Activated T-helper 2 cell treated with anti-CD3 and anti-CD28 coated beads, Interferon-gamma antibody, Interleukin-2, Interleukin-4, amounts not matched to agents 10 μg/mL and 5 μg/mL and 100 μg/mL, durations not matched to agents 14 hours and 24 hours and 36 hours (primary cell): Measurements from ENCODE around the gene C5AR2. TPM values are rescaled to one million over a fixed set of nuclear protein-coding genes. Genes with fewer than 3 reads are reported as not detected.
"Not testable (repeated sequence)": the region's sequence is repeated elsewhere in the genome, so short reads cannot be mapped to it uniquely, and the experiment has no call there.

ENCODE experiments used
- DNase-seq: peaks from one replicate; pipeline ENCODE4 v3.0.0; 2021; ENCODE audit warnings: low spot score
- H3K27ac Mint-ChIP-seq: one replicate; pipeline ENCODE4 v1.8.0; 2021; ENCODE audit warnings: mixed read lengths
- H3K27me3 Mint-ChIP-seq: one replicate; pipeline ENCODE4 v1.8.0; 2021; ENCODE audit warnings: low read depth, mixed read lengths
- H3K36me3 Mint-ChIP-seq: one replicate; pipeline ENCODE4 v1.8.0; 2021; ENCODE audit warnings: low read depth, mixed read lengths
- H3K4me1 Mint-ChIP-seq: one replicate; pipeline ENCODE4 v1.8.0; 2021; ENCODE audit warnings: low read depth, mixed read lengths
- H3K4me3 Mint-ChIP-seq: one replicate; pipeline ENCODE4 v1.8.0; 2021; ENCODE audit warnings: low read depth, mild to moderate bottlenecking, moderate library complexity, mixed read lengths
- H3K9me3 Mint-ChIP-seq: one replicate; pipeline ENCODE4 v1.8.0; 2021; ENCODE audit warnings: mixed read lengths
- intact Hi-C: fragments of 100-400 bp; cut with micrococcal nuclease; formaldehyde crosslinking; loops from one replicate; pipeline ENCODE4 v1.15.1; 2023
- total RNA-seq: library from RNA; stranded (reverse); gene quantifications from 2 replicates; pipeline ENCODE4 v1.2.3, GENCODE V29; 2022

The C5AR2 gene
- total RNA-seq, 1 donor from 2014 or later, result not detected

DNA sequence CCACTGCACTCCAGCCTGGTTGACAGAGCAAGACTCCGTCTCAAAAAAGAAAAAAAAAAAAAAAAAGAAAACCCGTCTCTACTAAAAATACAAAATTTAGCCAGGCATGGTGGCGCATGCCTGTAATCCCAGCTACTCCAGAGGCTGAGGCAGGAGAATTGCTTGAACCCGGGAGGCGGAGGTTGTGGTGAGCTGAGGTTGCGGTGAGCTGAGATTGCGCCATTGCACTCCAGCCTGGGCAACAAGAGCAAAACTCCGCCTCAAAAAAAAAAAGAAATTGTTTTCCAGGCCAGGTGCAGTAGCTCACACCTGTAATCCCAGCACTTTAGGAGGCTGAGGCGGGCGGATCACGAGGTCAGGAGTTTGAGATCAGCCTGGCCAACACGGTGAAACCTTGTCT lies 54.6 kb downstream of the C5AR2 start:
- intact Hi-C loops, H3K27ac Mint-ChIP-seq, H3K4me1 Mint-ChIP-seq, H3K27me3 Mint-ChIP-seq, H3K9me3 Mint-ChIP-seq, H3K36me3 Mint-ChIP-seq, H3K4me3 Mint-ChIP-seq, DNase-seq: not testable (repeated sequence)

DNA sequence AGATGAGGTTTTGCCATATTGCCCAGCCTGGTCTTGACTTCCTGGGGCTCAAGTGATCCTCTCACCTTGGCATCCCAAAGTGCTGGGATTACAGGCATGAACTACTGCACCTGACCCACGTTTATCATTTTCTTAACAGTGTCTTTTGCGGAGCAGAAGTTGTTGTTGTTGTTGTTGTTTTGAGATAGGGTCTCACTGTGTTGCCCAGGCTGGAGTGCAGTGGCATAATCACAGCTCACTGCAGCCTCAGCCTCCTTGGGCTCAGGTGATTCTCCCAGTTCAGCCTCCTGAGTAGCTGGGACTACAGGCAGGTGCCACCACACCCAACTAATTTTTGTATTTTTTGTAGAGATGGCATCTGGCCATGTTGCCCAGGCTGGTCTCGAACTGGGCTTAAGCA lies 55.6 kb downstream of the C5AR2 start:
- H3K4me3 Mint-ChIP-seq, H3K9me3 Mint-ChIP-seq, H3K36me3 Mint-ChIP-seq, DNase-seq, H3K27ac Mint-ChIP-seq, H3K4me1 Mint-ChIP-seq, H3K27me3 Mint-ChIP-seq, intact Hi-C loops: not testable (repeated sequence)

DNA sequence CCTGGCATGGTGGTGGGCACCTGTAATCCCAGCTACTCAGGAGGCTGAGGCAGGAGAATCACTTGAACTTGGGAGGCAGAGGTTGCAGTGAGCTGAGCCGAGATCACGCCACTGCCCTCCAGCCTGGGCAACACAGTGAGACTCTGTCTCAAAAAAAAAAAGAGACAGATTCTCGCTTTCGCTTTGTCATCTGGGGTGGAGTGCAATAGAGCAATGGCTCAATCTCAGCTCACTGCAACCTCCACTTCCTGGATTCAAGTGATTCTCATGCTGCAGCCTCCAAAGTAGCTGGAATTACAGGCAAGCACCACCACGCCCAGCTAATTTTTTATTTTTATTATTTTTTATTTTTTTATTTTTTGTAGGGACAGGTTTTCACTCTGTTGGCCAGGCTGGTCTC lies 56.7 kb downstream of the C5AR2 start:
- H3K27ac Mint-ChIP-seq, H3K27me3 Mint-ChIP-seq, H3K4me1 Mint-ChIP-seq, H3K9me3 Mint-ChIP-seq, DNase-seq, intact Hi-C loops, H3K4me3 Mint-ChIP-seq, H3K36me3 Mint-ChIP-seq: not testable (repeated sequence)

DNA sequence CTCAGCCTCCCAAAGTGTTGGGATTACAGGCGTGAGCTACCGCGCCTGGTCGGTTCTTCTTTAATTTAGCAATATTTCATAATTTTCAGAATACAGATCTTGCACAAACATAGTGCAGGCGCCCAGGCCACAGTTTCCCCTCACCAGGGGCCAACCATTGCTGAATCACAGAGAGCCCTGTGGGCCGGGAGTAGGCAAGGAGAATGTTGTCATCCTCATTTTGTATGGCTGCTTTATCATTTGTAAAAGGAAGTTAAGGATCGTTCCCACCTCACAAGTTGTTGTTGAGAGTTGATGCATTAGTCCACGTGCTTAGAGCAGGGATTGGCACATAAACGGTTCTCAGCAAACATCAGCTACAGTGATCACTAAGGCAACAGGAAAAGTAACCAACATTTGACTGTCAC lies 57.2 kb downstream of the C5AR2 start:
- intact Hi-C loops, result no loop called here
- no peaks in the 10 kb centered on the region for H3K36me3 Mint-ChIP-seq
- H3K9me3 Mint-ChIP-seq, result no peaks in the 10 kb centered on the region
- peaks cover 3% of the 10 kb centered on the region for H3K27me3 Mint-ChIP-seq
- no peak overlapping the region for H3K27ac Mint-ChIP-seq
- DNase-seq, result no peak
- no peak overlapping the region for H3K4me3 Mint-ChIP-seq
- no peaks in the 10 kb centered on the region for H3K4me1 Mint-ChIP-seq

DNA sequence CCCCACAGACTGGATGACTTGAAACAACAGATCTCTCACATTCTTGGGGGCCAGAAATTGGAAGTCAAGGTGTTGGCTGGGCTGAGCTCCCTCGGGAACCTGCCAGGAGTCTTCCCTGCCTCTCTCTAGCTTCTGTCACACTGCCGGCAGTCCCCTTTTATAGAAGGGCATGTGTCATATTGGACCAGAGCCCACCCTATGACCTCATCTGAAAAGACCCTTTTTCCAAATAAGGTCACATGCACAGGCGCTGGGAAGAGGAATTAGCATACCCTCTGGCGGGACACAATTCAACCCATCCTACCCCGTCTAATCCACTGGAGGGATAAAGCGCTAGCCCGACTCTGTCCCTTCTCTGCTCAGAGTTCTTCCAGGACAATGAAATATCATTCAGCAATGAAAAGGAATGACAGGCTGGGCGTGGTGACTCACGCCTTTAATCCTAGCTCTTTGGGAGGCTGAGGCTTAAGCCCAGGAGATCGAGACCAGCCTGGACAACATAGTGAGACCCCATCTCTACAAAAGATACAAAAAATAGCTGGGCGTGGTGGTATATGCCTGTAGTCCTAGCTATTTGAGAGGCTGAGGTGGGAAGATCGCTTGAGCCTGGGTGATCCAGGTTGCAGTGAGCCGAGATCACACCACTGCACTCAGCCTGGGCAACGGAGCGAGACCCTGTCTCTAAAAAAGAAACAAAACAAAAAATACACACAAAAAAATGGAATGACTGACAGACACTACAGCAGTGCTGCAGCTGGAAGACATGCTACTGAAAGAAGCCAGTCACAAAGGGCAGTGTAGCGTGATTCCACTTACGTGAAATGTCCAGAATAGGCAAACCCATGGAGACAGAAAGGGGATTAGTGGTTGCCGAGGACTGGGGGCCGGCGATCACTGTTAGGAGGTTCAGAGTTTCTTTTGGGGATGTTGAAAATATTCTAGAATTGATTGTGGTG lies 58.8 kb downstream of the C5AR2 start:
- Mint-ChIP-seq H3K27me3 (peaks cover 5% of the 10 kb centered on the region), H3K27ac (no peak overlapping the region), H3K4me1 (no peaks in the 10 kb centered on the region), H3K36me3 (no peaks in the 10 kb centered on the region), H3K4me3 (no peak overlapping the region), H3K9me3 (no peaks in the 10 kb centered on the region)
- intact Hi-C loops, result loop anchor here (1.0 to 5.0 kb wide), 2 partner anchors 95 to 109 kb away; no protein-coding TSS in a partner anchor
- no peak for DNase-seq

DNA sequence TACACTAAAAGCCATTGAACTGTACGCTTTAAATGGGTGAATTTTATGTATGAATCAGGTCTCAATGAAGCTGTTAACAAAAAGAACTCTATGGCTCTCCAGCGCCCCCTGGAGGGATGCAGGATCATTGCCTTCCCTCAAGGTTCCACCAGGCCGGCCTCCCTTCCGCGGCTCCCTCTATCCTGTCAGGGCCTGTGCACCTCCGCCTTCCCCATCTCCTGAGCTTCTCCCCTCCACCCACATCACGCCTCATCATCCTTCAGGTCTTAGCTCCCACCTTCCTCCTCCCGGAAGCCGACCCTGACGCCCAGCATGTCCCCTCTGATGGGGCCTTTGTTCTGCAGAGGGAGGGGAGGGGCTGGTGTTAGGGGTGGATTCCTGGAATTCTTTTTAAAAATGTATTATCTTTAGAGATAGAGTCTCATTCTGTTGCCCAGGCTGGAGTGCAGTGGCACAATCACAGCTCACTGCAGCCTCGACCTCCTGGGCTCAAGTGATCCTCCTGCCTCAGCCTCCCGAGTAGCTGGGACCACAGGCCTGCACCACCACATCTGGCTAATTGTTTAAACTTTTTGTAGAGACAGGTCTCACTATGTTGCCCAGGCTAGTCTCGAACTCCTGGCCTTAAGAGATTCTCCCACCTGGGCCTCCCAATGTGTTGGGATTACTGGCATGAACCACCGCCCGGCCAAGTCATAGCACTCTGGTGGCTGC lies 59.7 kb downstream of the C5AR2 start:
- Mint-ChIP-seq H3K9me3 (no peaks in the 10 kb centered on the region), H3K36me3 (no peaks in the 10 kb centered on the region), H3K4me1 (no peaks in the 10 kb centered on the region), H3K4me3 (no peak overlapping the region), H3K27me3 (peaks cover 5% of the 10 kb centered on the region), H3K27ac (no peak overlapping the region)
- intact Hi-C loops, result loop anchor here (1.0 to 5.0 kb wide), 2 partner anchors 95 to 109 kb away; no protein-coding TSS in a partner anchor
- DNase-seq, result peak; percentile 70

Other genes with a start within 250 kb of the C5AR2 start
- 97.1 and 104 TPM in 2 replicates for gene ZC3H4, start 218.4 kb upstream of the C5AR2 start, total RNA-seq
- 151 and 154 TPM in 2 replicates for gene SAE1, start 201.3 kb upstream of the C5AR2 start, total RNA-seq
- 14.6 and 16.3 TPM in 2 replicates for gene BBC3, start 101.0 kb upstream of the C5AR2 start, total RNA-seq
- 34.3 and 37.5 TPM in 2 replicates for gene CCDC9, start 75.7 kb upstream of the C5AR2 start, total RNA-seq
- gene INAFM1, start 57.3 kb upstream of the C5AR2 start, total RNA-seq, result 9.3 and 12.7 TPM in 2 replicates
- 1.1 and 1.2 TPM in 2 replicates for gene C5AR1, start 22.3 kb upstream of the C5AR2 start, total RNA-seq
- gene DHX34, start 17.1 kb downstream of the C5AR2 start, total RNA-seq, result 23.2 TPM in 2 replicates
- 0.16 TPM in 1 of 2 replicates, not detected in the other for gene MEIS3, start 87.4 kb downstream of the C5AR2 start, total RNA-seq
- gene SLC8A2, start 139.7 kb downstream of the C5AR2 start, total RNA-seq, result not detected in 2 replicates
- 9.6 and 11.3 TPM in 2 replicates for gene KPTN, start 152.0 kb downstream of the C5AR2 start, total RNA-seq
- gene NAPA, start 182.9 kb downstream of the C5AR2 start, total RNA-seq, result 56.9 and 60.1 TPM in 2 replicates
- gene ZNF541, start 241.0 kb downstream of the C5AR2 start, total RNA-seq, result 0.09 and 0.46 TPM in 2 replicates